Measurements from ENCODE around the gene PNMA6E.
"Not testable (repeated sequence)": the region's sequence is repeated elsewhere in the genome, so short reads cannot be mapped to it uniquely, and the experiment has no call there.

The PNMA6E gene

DNA sequence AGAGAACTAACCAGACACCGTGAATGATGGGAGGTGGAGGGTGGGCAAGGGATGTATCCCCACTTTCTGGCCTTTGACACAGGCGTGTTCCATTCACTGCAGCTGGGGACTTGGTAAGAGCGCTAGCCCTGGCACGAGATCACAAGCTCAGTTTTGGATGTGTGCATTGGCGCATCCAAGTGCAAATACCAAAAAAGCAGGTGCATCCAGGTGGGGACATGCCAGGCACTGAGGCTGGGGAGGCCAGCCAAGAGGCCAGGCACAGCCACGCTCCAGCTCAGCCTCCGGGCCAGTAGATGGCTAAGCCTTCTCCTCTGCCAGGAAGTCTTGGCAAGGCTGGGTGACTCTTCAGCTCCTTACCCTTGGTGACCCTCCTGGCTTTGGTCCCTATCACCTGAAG lies 5.8 kb upstream of the PNMA6E start:
- TF ChIP-seq, protein P1, sequence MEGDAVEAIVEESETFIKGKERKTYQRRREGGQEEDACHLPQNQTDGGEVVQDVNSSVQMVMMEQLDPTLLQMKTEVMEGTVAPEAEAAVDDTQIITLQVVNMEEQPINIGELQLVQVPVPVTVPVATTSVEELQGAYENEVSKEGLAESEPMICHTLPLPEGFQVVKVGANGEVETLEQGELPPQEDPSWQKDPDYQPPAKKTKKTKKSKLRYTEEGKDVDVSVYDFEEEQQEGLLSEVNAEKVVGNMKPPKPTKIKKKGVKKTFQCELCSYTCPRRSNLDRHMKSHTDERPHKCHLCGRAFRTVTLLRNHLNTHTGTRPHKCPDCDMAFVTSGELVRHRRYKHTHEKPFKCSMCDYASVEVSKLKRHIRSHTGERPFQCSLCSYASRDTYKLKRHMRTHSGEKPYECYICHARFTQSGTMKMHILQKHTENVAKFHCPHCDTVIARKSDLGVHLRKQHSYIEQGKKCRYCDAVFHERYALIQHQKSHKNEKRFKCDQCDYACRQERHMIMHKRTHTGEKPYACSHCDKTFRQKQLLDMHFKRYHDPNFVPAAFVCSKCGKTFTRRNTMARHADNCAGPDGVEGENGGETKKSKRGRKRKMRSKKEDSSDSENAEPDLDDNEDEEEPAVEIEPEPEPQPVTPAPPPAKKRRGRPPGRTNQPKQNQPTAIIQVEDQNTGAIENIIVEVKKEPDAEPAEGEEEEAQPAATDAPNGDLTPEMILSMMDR (IDR thresholded peaks at IDR 0.05; ENCODE audit: insufficient read depth, low read length, missing control alignments), result no peak

DNA sequence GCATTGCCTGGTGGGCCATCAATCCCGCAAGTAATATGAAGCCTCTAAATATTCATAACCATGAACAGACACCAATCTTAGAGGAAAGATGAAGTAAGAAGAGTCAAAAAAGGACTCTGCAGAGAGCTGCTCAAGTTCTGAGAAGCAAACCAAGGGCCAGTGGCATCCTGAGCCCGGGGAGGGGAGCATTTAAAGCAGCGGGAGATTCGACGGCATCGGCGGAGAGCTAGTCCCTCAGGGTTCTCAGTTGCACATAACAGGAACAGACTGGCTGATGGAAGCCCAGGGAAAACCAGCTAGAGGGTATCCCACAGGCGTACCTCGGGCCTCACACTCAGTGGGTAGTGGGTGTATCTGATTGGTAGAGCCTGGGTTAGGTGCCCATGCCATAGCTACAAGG lies 4.9 kb upstream of the PNMA6E start:
- TF ChIP-seq, protein P1 (IDR thresholded peaks at IDR 0.05; ENCODE audit: insufficient read depth, low read length, missing control alignments), result no peak
- POLR2A ChIA-PET, result no interaction called here
- CTCF ChIA-PET, result no interaction called here
- DNase-seq (ENCODE audit: low read depth, low spot score), result no peak
- H3K4me3 ChIP-seq (ENCODE audit: low read depth, low read length), result no peak overlapping the region

More for the DNA sequence above, 5.8 kb upstream of the PNMA6E start:
- POLR2A ChIA-PET, result no interaction called here
- DNase-seq (ENCODE audit: low read depth, low spot score), result no peak
- H3K4me3 ChIP-seq (ENCODE audit: low read depth, low read length), result no peak overlapping the region
- CTCF ChIA-PET, result no interaction called here

DNA sequence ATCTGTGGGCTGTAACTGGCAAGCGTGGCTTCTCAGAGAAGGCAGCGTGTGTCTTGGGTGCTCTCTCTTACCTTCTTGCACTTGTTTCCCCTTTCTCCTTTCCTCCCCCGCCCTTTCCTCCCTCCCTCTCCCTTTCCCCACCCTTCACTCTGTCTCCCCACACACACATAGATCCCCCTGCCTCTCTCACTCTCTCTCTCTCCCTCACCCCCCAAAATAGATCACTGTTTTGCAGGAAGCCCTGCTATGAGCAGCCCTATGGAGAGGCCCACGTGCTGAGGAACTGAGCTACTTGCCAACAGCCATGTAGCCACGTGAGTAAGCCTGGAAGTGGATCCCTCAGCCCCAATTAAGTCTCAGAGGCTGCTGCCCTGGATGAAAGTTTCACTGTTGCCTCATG lies 4.3 kb upstream of the PNMA6E start:
- H3K4me3 ChIP-seq (ENCODE audit: low read depth, low read length), result no peak overlapping the region
- DNase-seq (ENCODE audit: low read depth, low spot score), result no peak
- TF ChIP-seq, protein P1 (IDR thresholded peaks at IDR 0.05; ENCODE audit: insufficient read depth, low read length, missing control alignments), result no peak
- CTCF ChIA-PET, result no interaction called here
- POLR2A ChIA-PET, result no interaction called here

DNA sequence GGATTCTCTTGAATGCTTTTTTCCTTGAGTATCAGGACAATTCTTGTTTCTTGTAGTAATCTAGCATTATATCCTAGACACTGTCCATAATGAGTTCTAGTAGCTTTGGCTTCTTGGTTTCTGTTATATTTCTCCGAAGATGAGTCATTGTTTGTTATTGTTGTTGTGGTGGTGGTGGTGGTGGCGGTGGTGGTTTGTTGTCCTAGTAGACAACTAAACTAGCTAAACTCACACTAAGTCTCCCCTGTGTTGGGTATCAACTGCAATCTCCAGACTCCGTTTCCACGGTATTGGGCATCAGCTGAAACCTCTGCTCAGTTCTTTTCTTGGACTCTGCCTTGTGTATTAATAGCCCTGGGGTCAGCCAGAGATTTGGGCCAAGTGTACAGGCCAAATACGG lies 3.2 kb upstream of the PNMA6E start:
- CTCF ChIA-PET; H3K4me3 ChIP-seq (ENCODE audit: low read depth, low read length); POLR2A ChIA-PET; DNase-seq (ENCODE audit: low read depth, low spot score): not testable (repeated sequence)

DNA sequence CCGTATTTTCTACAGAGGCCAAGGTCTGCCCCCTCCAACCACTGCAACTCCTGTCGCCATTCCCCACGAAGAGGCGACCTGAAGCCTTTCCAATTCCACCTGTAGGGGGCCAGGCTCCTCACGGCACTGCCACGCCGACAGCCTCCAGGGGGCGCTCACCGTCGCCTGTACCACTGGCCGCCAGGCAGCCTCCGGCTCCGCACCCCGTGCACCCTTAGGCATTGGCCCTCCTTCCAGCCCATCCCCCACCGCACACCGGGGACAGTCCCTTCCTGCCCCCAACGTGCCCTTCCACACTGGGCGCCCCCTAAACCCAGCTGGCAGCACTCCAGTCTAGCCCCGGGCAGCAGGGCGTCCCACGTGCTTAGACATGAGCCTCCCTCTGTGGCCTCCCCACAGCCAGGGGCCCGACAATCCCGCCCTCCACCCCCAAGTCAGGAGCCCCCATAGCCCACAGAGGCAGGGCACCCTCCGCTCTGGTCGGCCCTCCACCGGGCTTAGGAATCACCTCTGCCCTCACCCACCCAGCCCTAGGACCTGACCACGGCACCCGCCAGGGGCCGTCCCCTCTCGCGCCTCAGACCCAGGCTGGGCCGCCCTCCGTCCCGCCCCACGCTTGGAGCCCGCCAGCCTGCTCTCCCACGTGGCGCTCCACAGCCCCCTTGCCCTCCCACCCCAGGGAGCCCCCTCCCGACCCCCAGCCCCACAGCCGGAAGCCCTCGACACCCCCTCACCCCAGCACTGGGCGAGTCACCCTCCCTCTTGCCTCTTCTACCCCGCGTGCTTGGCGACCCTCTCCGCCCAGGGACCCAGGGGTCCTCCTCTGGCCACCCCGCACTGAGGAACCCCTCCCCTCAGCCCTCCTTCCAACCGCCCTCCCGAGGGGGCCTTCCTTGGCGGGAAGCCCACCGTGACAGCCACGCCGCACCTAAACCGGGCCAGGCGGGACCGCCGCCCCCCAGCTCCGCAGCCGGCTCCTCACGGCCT lies 711 bp downstream of the PNMA6E start:
- CTCF ChIA-PET, result no interaction called here
- no peak overlapping the region for H3K4me3 ChIP-seq (ENCODE audit: low read depth, low read length)
- no peak for DNase-seq (ENCODE audit: low read depth, low spot score)
- TF ChIP-seq, protein P1 (IDR thresholded peaks at IDR 0.05; ENCODE audit: insufficient read depth, low read length, missing control alignments), result peak; percentile 51
- POLR2A ChIA-PET, result no interaction called here

DNA sequence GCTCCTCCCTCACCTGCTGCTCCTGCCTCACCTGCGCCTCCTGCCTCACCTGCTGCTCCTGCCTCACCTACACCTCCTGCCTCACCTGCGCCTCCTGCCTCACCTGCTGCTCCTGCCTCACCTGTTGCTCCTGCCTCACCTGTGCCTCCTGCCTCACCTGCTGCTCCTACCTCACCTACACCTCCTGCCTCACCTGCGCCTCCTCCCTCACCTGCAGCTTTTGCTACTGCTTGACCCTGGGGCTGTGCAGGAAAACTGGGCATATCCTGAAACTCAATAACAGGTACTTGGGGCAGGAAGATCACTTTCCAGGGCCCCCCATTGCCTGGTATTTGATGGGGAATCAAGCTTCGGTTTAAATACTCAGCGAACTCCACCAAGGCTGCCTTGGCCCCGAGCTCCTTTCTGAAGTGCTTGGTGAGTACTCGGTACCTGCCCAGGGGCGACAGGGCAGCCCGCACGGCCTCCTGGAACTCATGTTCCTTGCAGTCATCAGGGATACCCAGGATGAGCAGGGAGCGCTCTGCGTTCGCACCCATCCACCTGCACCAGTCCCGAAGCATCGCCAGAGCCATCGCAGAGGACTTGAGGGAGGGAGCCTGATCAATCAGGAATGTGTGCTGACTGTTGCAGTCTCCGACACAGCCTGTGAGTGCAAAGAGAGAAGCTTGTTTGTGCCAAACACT lies 2.7 kb downstream of the PNMA6E start:
- H3K4me3 ChIP-seq (ENCODE audit: low read depth, low read length), result no peak overlapping the region
- no peak for DNase-seq (ENCODE audit: low read depth, low spot score)
- POLR2A ChIA-PET, result no interaction called here
- CTCF ChIA-PET, result no interaction called here
- TF ChIP-seq, protein P1 (IDR thresholded peaks at IDR 0.05; ENCODE audit: insufficient read depth, low read length, missing control alignments), result no peak

Data from AG04449 (cell line).